ENCODE measurements around the gene AIP. TPM values are rescaled to one million over a fixed set of nuclear protein-coding genes. Genes with fewer than 3 reads are reported as not detected.

Gene AIP
- total RNA-seq, 1 experiment from 2014 or later, result 61.0 TPM

GRCh38 chr11:67465189-67465510 lies 17.7 kb upstream of the AIP start:
- intact Hi-C loops (cut with micrococcal nuclease), result loop anchor here (2.0 to 5.0 kb wide), 2 partner anchors 36 to 113 kb away; partner anchors contain the start of genes POLD4 and RPS6KB2
- POLR2A ChIA-PET, result no interaction called here
- TF ChIP-seq EZH2 (IDR thresholded peaks at IDR 0.05), result no peak
- no peak for TF ChIP-seq ZBTB33 (IDR thresholded peaks at IDR 0.05; ENCODE audit: extremely low read depth, insufficient replicate concordance, low read length)
- no peak for TF ChIP-seq SRF (IDR thresholded peaks at IDR 0.05; ENCODE audit: low read depth)
- TF ChIP-seq CTCF (IDR thresholded peaks at IDR 0.05 in 2 of 3, conservative IDR thresholded peaks at IDR 0.05 in 1 of 3; ENCODE audit: borderline replicate concordance in 1 of 3, insufficient read depth in 1 of 3, low read depth in 2 of 3, low read length in 2 of 3), result no peak
- TF ChIP-seq ATF3 (IDR thresholded peaks at IDR 0.05), result no peak
- TF ChIP-seq REST (IDR thresholded peaks at IDR 0.05; ENCODE audit: low read depth), result no peak
- TF ChIP-seq FOSL1 (IDR thresholded peaks at IDR 0.05; ENCODE audit: low read depth), result no peak
- no peak for TF ChIP-seq YY1 (IDR thresholded peaks at IDR 0.05; ENCODE audit: extremely low read depth, insufficient replicate concordance, low read depth, low read length)
- no peak for TF ChIP-seq MAX (IDR thresholded peaks at IDR 0.05)
- TF ChIP-seq ZFX (IDR thresholded peaks at IDR 0.05), result no peak
- TF ChIP-seq EGR1 (IDR thresholded peaks at IDR 0.05; ENCODE audit: low read depth), result no peak

More at GRCh38 chr11:67465189-67465510, 17.7 kb upstream of the AIP start:
- peak overlapping the region; percentile 100 for H3K4me2 ChIP-seq (ENCODE audit: low read length)
- no peak for DNase-seq (ENCODE audit: low read depth, low spot score)
- no peaks in the 10 kb centered on the region for H3K9me2 ChIP-seq (ENCODE audit: insufficient read depth)
- ChIA-PET RAD21 (ENCODE audit: low non-redundant PET in 1 of 2, low total read pairs in 2 of 2, uncharacterized antibody in 2 of 2, unreplicated experiment in 2 of 2) (interaction anchor here in 1 of 2 experiments (0.6 kb wide), 1 partner anchor 73 kb away, joined by 3 read pairs; the partner anchor contains the start of gene RAD9A), CTCF (no interaction called here)
- BruUV-seq (replicated peaks), result no TSS peak
- H3K4me3 ChIP-seq (replicated peaks in 1 of 2; ENCODE audit: low read depth in 1 of 2, low read length in 2 of 2), result peak overlapping the region; percentile 87 to 96
- H3K79me2 ChIP-seq (ENCODE audit: insufficient read depth, low read length), result peaks cover 15% of the 10 kb centered on the region; the same call in 1 of the 2 replicates
- H3K27ac ChIP-seq (ENCODE audit: low read depth, low read length), result peak overlapping the region; percentile 98
- H3K9ac ChIP-seq (ENCODE audit: low read length), result peak overlapping the region; percentile 97
- peaks cover 35 to 59% of the 10 kb centered on the region in 2 experiments for H3K4me1 ChIP-seq (ENCODE audit: control insufficient read depth in 1 of 2, insufficient read depth in 2 of 2, low read length in 2 of 2)
- H3K9me3 ChIP-seq (ENCODE audit: control insufficient read depth in 1 of 2, insufficient read depth in 1 of 2, low read depth in 1 of 2, low read length in 2 of 2), result no peaks in the 10 kb centered on the region
- H4K20me1 ChIP-seq (ENCODE audit: insufficient read depth), result no peaks in the 10 kb centered on the region
- H3K36me3 ChIP-seq (ENCODE audit: control insufficient read depth in 1 of 2, insufficient read depth in 2 of 2, low read length in 2 of 2), result no peaks in the 10 kb centered on the region
- peak; percentile 4 for ATAC-seq
- H3K27me3 ChIP-seq (ENCODE audit: insufficient read depth, low read length), result no peaks in the 10 kb centered on the region
- no peak overlapping the region for H2AFZ ChIP-seq (ENCODE audit: low read depth, low read length, poor library complexity, severe bottlenecking)

All from HCT116 (cell line).